Measurements from ENCODE around the gene FOSL2. TPM values are rescaled to one million over a fixed set of nuclear protein-coding genes. Genes with fewer than 3 reads are reported as not detected.

Gene FOSL2
- total and polyA plus RNA-seq, 2 experiments from 2014 or later, result 0.60 to 4.3 TPM

DNA sequence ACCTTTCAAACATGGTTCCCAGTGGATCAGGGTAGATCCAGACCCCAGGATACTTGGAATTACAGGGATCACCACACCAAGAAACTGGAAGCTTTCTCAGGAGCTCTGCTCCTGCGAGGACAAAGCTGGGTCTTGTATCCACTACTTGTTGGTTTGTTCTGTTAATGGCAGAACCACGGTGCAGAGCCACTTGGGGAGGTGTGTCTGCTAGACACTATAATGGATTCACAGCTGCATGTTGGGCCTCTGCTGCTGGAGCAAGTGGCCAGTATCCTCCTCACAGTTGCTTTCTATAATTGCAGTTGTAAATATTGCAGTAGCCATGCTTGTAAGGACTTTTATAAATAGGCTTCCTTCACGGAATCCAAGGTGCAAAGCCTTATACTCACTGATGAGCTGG, 12.9 kb downstream of the FOSL2 start:
- Histone ChIP-seq H3K27me3 (ENCODE audit: insufficient read depth) (no peaks in the 10 kb centered on the region), H3K4me3 (no peak overlapping the region), H2AFZ (no peak overlapping the region), H3K9me2 (ENCODE audit: insufficient read depth) (no peaks in the 10 kb centered on the region), H4K20me1 (replicated peaks; ENCODE audit: insufficient read depth) (no peaks in the 10 kb centered on the region), H3K4me1 (ENCODE audit: insufficient read depth) (no peaks in the 10 kb centered on the region), H3K36me3 (ENCODE audit: insufficient read depth) (no peaks in the 10 kb centered on the region), H3K27ac (ENCODE audit: low read depth) (no peak overlapping the region), H3F3A (replicated peaks; ENCODE audit: low read depth) (no peaks in the 10 kb centered on the region), H3K4me2 (no peak overlapping the region), H3K79me2 (replicated peaks; ENCODE audit: insufficient read depth) (no peaks in the 10 kb centered on the region)
- Mint-ChIP-seq H3K36me3 (ENCODE audit: low read depth) (0 out of 3 replicates have a peak, but pooled peaks cover 3% of the 10 kb centered on the region), H3K27ac (no peak overlapping the region), H3K4me1 (peaks cover under 1% of the 10 kb centered on the region; the same call in 2 of the 3 replicates), H3K4me3 (no peak overlapping the region), H3K27me3 (ENCODE audit: insufficient read depth, low read depth, poor library complexity) (peaks cover under 1% of the 10 kb centered on the region), H3K9me3 (no peaks in the 10 kb centered on the region)
- ATAC-seq (no peak), DNase-seq (ENCODE audit: low spot score) (no peak)
- TF ChIP-seq JUNB (IDR thresholded peaks at IDR 0.05; ENCODE audit: unreplicated experiment), result no peak
- TF ChIP-seq, protein P1, sequence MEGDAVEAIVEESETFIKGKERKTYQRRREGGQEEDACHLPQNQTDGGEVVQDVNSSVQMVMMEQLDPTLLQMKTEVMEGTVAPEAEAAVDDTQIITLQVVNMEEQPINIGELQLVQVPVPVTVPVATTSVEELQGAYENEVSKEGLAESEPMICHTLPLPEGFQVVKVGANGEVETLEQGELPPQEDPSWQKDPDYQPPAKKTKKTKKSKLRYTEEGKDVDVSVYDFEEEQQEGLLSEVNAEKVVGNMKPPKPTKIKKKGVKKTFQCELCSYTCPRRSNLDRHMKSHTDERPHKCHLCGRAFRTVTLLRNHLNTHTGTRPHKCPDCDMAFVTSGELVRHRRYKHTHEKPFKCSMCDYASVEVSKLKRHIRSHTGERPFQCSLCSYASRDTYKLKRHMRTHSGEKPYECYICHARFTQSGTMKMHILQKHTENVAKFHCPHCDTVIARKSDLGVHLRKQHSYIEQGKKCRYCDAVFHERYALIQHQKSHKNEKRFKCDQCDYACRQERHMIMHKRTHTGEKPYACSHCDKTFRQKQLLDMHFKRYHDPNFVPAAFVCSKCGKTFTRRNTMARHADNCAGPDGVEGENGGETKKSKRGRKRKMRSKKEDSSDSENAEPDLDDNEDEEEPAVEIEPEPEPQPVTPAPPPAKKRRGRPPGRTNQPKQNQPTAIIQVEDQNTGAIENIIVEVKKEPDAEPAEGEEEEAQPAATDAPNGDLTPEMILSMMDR (conservative IDR thresholded peaks at IDR 0.05; ENCODE audit: low read depth in 2 of 2), result no peak
- TF ChIP-seq, protein P2, sequence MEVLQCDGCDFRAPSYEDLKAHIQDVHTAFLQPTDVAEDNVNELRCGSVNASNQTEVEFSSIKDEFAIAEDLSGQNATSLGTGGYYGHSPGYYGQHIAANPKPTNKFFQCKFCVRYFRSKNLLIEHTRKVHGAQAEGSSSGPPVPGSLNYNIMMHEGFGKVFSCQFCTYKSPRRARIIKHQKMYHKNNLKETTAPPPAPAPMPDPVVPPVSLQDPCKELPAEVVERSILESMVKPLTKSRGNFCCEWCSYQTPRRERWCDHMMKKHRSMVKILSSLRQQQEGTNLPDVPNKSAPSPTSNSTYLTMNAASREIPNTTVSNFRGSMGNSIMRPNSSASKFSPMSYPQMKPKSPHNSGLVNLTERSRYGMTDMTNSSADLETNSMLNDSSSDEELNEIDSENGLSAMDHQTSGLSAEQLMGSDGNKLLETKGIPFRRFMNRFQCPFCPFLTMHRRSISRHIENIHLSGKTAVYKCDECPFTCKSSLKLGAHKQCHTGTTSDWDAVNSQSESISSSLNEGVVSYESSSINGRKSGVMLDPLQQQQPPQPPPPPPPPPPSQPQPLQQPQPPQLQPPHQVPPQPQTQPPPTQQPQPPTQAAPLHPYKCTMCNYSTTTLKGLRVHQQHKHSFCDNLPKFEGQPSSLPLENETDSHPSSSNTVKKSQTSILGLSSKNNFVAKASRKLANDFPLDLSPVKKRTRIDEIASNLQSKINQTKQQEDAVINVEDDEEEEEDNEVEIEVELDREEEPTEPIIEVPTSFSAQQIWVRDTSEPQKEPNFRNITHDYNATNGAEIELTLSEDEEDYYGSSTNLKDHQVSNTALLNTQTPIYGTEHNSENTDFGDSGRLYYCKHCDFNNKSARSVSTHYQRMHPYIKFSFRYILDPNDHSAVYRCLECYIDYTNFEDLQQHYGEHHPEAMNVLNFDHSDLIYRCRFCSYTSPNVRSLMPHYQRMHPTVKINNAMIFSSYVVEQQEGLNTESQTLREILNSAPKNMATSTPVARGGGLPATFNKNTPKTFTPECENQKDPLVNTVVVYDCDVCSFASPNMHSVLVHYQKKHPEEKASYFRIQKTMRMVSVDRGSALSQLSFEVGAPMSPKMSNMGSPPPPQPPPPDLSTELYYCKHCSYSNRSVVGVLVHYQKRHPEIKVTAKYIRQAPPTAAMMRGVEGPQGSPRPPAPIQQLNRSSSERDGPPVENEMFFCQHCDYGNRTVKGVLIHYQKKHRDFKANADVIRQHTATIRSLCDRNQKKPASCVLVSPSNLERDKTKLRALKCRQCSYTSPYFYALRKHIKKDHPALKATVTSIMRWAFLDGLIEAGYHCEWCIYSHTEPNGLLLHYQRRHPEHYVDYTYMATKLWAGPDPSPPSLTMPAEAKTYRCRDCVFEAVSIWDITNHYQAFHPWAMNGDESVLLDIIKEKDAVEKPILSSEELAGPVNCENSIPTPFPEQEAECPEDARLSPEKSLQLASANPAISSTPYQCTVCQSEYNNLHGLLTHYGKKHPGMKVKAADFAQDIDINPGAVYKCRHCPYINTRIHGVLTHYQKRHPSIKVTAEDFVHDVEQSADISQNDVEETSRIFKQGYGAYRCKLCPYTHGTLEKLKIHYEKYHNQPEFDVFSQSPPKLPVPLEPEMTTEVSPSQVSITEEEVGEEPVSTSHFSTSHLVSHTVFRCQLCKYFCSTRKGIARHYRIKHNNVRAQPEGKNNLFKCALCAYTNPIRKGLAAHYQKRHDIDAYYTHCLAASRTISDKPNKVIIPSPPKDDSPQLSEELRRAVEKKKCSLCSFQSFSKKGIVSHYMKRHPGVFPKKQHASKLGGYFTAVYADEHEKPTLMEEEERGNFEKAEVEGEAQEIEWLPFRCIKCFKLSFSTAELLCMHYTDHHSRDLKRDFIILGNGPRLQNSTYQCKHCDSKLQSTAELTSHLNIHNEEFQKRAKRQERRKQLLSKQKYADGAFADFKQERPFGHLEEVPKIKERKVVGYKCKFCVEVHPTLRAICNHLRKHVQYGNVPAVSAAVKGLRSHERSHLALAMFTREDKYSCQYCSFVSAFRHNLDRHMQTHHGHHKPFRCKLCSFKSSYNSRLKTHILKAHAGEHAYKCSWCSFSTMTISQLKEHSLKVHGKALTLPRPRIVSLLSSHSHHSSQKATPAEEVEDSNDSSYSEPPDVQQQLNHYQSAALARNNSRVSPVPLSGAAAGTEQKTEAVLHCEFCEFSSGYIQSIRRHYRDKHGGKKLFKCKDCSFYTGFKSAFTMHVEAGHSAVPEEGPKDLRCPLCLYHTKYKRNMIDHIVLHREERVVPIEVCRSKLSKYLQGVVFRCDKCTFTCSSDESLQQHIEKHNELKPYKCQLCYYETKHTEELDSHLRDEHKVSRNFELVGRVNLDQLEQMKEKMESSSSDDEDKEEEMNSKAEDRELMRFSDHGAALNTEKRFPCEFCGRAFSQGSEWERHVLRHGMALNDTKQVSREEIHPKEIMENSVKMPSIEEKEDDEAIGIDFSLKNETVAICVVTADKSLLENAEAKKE (CRISPR knock-in tag; IDR thresholded peaks at IDR 0.05), result no peak
- TF ChIP-seq NANOG (IDR thresholded peaks at IDR 0.05; ENCODE audit: borderline replicate concordance), result no peak
- no peak for TF ChIP-seq CREB1 (CRISPR knock-in tag; IDR thresholded peaks at IDR 0.05; ENCODE audit: low read depth)
- TF ChIP-seq EZH2 (IDR thresholded peaks at IDR 0.05; ENCODE audit: low read depth, unreplicated experiment), result no peak
- TF ChIP-seq POLR2AphosphoS5 (IDR thresholded peaks at IDR 0.05; ENCODE audit: low read depth), result no peak
- TF ChIP-seq STAT1 (IDR thresholded peaks at IDR 0.05; ENCODE audit: unreplicated experiment), result no peak
- TF ChIP-seq, protein P3, sequence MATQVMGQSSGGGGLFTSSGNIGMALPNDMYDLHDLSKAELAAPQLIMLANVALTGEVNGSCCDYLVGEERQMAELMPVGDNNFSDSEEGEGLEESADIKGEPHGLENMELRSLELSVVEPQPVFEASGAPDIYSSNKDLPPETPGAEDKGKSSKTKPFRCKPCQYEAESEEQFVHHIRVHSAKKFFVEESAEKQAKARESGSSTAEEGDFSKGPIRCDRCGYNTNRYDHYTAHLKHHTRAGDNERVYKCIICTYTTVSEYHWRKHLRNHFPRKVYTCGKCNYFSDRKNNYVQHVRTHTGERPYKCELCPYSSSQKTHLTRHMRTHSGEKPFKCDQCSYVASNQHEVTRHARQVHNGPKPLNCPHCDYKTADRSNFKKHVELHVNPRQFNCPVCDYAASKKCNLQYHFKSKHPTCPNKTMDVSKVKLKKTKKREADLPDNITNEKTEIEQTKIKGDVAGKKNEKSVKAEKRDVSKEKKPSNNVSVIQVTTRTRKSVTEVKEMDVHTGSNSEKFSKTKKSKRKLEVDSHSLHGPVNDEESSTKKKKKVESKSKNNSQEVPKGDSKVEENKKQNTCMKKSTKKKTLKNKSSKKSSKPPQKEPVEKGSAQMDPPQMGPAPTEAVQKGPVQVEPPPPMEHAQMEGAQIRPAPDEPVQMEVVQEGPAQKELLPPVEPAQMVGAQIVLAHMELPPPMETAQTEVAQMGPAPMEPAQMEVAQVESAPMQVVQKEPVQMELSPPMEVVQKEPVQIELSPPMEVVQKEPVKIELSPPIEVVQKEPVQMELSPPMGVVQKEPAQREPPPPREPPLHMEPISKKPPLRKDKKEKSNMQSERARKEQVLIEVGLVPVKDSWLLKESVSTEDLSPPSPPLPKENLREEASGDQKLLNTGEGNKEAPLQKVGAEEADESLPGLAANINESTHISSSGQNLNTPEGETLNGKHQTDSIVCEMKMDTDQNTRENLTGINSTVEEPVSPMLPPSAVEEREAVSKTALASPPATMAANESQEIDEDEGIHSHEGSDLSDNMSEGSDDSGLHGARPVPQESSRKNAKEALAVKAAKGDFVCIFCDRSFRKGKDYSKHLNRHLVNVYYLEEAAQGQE (IDR thresholded peaks at IDR 0.05; ENCODE audit: unreplicated experiment), result no peak
- no peak for TF ChIP-seq EZH2phosphoT487 (IDR thresholded peaks at IDR 0.05; ENCODE audit: unreplicated experiment)
- TF ChIP-seq, protein P4, sequence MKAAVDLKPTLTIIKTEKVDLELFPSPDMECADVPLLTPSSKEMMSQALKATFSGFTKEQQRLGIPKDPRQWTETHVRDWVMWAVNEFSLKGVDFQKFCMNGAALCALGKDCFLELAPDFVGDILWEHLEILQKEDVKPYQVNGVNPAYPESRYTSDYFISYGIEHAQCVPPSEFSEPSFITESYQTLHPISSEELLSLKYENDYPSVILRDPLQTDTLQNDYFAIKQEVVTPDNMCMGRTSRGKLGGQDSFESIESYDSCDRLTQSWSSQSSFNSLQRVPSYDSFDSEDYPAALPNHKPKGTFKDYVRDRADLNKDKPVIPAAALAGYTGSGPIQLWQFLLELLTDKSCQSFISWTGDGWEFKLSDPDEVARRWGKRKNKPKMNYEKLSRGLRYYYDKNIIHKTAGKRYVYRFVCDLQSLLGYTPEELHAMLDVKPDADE (IDR thresholded peaks at IDR 0.05), result no peak
